DMS153 treated with DMSO at 0.1 percent for 48 hours (cell line): ENCODE results near the gene CLIC3.

Experiments used
- DNase-seq: peaks from one replicate; lab custom pipeline; 2025; ENCODE audit not compliant: unreplicated experiment; lab: John Stamatoyannopoulos, UW

The CLIC3 gene

DNA sequence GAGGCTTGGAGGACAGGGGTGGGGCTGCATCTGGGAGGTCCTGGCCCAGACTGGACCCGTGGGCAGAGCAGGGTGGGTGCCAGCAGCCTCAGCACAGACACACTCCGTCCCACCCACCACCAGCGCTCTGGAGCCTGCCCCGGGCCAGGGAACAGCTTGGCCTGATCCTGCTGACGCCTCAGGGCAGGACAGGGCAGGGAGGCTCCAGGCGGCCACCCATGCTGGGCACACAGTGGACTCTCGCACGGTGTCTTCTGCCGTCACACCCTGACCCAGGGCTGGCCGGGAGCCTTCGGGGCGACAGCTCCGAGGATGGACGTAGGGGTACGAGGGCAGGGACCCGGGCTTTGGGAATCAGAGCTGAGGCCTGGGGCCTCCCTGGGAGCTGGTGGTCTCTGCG is 27.2 kb downstream of the CLIC3 start:
- DNase-seq = no peak

- DNase-seq = no peak
These were observed 27.8 kb downstream of the CLIC3 start for GRCh38 chr9:136968333-136969127.

DNA sequence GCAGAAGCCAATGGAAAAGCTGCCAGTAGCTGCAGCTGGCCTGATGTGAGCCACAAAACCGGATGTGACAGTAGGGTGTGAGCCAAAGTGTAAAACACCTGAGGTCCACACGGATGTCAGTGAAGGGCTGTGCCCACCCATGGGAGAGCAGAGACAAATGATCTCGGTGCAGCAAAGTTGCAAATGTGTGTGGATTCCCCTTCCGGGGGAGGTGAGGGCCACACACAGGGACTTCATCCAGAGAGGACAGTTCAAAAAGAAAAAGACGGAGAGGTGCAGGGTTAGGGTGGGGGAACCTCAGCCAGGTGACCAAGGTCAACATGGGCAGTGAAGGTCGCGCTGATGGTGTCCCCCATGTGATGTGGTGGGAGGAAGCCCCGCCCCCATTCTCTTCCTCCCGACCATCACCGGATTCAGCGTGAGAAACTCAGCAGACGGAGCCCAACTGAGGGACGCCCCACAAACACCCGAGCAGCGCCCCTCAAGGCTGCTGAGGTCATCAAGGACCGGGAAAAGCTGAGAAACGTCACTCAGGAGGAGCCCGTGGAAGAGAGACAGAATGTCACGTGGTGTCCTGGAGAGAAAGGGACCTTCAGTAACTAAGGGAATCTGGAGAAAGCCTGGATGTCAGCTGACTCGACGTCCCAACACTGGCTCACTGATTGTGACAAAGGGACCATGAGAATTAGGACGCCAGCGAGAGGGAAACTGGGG is 30.4 kb downstream of the CLIC3 start:
- no peak for DNase-seq

- DNase-seq = no peak
These were observed 31.4 kb downstream of the CLIC3 start for GRCh38 chr9:136964833-136965422.

DNA sequence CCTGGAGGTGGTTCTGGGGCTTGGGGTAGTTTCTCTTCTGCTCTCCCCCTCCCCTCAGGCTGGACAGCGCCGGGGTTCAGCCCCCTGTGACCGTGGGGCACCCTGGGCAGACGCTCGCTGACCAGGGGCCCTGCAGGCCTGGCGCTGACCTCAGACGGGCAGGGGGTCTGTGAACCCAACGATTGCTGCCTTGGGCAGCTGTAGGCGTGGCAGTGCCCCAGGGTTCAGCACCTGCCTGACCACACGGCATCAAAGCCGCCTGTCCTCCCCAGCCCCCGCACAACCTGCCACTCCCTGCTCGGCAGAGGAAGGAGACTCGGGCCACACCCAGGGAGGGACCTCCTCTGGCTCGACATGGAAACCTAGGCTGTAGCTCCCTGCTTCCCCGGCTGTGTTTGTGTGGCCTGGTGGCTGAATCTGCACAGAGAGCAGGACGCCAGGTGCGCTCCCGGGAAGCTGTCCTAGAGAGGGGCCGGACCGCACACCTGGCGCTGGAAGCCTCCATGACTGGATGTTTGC is 32.1 kb downstream of the CLIC3 start:
- peak; percentile 22 for DNase-seq

DNA sequence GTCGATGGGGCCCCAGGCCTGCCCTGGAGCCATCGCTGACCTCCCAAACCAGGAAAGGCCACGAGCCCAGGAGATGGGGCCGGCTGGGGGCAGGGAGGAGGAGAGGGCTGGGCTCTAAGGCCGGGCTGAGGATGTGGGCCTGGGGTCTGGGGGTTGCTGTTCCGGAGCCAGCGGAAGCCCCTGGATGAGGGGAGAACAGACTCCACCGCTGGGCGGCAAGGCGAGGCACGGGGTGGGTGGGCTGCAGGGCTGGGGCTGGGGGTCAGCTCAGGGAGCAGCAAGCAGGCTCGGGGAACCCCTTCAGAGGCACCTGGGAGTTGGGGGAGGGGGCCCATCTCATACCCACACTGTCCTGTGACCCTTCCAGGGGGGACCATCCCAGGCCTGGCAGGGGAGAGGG is 32.6 kb downstream of the CLIC3 start:
- no peak for DNase-seq

GRCh38 chr9:136963341-136963740 is 33.0 kb downstream of the CLIC3 start:
- DNase-seq = no peak

DNA sequence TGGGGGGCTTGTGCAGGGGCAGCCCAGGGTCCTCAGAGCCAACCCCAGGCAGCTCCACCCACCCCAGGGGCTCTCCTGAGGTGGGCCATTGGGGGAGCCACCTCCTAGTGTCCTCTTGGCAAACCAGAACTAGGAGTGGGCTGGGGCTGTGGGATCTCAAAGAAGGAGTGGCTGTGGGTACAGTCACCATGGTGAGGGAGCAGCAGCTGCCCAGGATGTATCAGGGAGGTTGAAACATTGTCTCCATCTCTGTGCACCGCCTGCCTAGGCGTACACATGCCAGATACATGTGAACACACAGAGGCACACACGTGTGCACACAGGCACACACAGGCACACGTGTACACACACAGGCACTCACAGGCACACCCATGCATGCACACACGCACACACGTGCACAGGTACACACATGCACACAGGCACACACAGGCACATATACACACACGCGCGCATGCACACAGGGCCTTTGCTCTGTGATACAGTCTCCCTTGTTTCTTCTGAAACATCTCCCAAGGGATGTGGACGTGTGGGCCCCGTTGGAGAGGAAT is 33.6 kb downstream of the CLIC3 start:
- DNase-seq = no peak

- DNase-seq = no peak
These were observed 34.2 kb downstream of the CLIC3 start for GRCh38 chr9:136962163-136962562.

DNA sequence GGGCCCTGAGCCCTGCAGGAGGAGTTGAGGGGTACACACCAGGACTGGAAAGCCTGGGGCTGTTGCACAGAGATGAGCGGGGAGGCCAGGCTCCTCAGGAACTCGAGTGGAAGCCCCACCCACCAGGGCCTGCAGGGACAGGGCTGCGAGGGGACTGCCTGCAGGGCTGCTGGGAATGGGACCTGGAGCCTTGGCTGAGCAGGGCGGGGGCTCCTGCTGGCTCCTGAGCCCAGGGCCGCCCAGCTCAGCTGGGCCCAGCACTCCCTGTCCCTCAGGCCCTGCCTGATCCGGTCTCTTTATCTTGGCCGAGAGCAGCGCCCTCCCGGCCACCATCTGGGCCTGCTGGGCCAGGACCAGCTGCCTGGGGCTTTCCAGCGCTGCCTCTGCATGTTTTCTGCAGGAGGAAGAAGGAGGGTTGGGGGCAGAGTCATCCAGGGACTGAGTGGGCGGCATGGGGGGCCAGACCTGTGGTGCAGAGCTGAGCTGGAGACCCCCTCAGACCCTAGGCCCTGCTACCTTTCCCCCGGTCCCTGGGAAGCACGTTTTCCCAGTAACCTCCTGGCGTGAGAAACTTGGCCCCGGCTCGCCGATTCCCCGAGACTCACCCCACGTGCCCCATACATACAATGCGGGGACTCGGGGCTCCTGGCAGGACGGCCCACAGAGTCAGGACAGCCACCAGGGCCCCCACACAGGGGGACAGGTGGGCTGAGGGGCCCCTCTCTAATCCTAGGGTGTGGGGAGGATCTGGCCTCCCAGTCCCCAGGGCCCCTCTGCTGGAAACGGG is 34.9 kb downstream of the CLIC3 start:
- no peak for DNase-seq

DNA sequence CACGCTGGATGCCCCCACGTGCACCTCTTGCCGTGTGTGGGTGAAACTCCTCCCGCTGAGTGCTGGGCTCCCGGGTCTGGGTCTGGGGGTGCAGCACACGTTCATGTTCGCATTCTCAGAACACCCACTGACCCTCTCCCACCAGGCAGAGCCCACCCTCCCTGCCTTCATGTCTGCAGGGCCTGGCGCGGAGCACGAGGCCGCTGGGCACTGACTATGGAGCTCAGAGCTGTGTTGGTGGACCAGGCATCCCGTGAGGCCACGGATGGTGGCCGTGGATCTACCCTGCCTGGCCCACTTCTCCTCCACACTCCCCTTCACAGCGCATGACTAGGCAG is 35.5 kb downstream of the CLIC3 start:
- DNase-seq = no peak

DNA sequence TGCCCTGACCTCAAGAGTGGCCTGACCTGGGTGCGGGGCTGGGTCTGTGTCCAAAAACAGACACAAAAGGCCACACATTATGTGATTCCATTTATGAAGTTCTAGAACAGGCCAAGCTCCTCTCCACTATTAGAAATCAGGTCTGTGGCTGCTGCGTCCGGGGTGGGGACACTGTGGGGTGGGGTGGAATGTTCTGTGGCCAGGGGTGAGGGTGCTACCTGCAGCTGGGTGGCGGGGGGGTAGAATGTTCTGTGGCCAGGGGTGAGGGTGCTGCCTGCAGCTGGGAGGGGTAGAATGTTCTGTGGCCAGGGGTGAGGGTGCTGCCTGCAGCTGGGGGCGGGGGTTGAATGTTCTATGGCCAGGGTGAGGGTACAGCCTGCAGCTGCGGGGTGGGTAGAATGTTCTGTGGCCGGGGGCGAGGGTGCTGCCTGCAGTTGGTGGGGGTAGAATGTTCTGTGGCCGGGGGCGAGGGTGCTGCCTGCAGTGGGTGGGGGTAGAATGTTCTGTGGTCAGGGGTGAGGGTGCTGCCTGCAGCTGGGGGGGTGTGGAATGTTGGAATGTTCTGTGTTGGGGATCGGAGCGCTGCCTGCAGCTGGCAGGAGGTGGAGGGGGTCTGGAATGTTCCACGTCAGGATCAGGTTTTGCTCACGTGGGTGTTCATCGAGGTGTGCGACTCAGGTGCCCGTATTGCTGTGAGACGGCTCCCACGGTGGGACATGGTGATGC is 36.0 kb downstream of the CLIC3 start:
- no peak for DNase-seq

GRCh38 chr9:136958898-136959850 is 37.2 kb downstream of the CLIC3 start:
- DNase-seq = no peak

- DNase-seq = no peak
These were observed 37.9 kb downstream of the CLIC3 start for GRCh38 chr9:136958473-136958872.

- no peak for DNase-seq
These were observed 38.5 kb downstream of the CLIC3 start for GRCh38 chr9:136957901-136958300.

DNA sequence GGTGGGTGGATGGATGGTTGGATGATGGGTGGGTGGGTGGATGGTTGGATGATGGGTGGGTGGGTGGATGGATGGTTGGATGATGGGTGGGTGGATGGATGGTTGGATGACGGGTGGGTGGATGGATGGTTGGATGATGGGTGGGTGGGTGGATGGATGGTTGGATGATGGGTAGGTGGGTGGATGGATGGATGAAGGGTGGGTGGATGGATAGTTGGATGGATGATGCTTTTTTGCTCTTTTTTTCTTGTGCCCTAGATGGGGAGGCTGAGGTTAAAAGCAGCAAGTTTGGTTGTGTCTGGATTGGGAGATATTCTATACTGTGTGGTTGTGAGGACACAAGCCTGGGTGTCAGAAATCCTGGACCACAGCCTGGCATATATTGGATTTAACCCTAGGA is 38.9 kb downstream of the CLIC3 start:
- DNase-seq = no peak

DNA sequence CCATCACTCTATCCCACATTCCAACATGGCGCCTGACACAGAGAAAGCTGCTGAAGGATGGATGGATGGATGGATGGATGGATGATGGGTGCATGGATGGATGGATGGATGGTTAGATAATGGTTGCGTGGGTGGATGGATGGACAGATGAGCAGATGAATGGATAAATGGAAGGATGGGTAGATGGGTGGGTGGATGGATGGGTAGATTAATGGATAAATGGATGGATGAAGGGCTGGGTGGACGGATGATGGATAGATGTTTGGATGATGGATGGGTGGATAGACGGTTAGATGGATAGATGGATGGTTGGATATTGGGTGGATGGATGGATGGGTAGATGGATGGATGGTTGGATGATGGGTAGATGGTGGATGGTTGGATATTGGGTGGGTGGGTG is 39.8 kb downstream of the CLIC3 start:
- DNase-seq = no peak

- DNase-seq = no peak
These were observed 40.4 kb downstream of the CLIC3 start for GRCh38 chr9:136955943-136956335.

DNA sequence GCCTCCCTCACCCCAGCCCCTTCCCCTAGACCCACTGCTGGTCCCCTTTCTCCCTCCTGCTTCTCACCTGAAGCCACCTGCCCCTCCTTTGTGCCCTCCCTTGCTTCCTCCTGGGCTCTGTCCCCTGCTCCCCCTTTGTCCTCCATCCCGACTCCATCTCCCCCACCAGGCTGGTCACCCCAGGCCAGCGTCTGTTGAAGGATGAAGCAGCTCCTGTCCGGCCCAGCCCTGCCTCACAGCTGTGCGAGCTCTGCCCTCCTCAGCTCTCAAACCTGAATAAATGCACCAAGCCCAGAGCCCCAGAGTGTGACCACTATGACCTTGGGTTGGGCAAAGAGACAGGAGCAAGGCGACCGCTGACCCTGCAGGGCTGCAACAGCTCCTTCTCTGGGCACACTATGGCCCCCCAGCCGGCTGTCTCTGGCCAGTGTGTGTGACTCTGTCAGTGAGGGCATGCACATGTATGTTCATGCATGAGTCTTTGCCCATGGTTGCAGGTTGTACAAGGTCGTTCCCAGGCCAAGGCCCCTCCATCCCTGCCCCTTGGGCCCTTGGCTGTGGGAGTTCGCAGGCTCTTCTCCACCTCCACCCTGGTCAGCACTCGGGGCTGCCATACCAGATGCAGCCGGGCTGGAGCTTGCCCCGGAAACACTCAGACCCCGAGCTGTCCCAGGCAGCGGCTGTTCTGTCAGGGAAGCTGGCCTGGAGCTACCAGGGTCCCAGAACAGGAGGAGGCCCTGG is 41.0 kb downstream of the CLIC3 start:
- DNase-seq = no peak
